ENCODE measurements around the gene SRSF9.
A peak's percentile ranks its signal among the peaks of the same experiment; 100 is the strongest.
"Not testable (repeated sequence)": the region's sequence is repeated elsewhere in the genome, so short reads cannot be mapped to it uniquely, and the experiment has no call there.

The SRSF9 gene

GRCh38 chr12:120469450-120470149, at the start of gene SRSF9:
TSS of gene SRSF9 (minus strand) at chr12:120469748. CDS start at chr12:120469609, 139 bp downstream.
- DNase-seq = peak; percentile 85

DNA sequence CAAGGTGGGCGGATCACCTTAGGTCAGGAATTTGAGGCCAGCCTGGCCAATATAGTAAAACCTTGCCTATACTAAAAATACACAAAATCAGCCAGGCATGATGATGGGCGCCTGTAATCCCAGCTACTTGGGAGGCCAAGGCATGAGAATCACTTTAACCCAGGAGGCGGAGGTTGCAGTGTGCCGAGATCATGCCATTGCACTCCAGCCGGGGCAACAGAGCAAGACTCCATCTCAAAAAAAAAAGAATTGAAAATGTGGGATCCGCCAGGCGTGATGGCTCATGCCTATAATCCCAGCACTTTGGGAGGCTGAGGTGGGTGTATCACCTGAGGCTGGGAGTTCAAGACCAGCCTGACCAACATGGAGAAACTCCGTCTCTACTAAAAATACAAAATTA, 49.8 kb upstream of the SRSF9 start:
- DNase-seq = not testable (repeated sequence)

DNA sequence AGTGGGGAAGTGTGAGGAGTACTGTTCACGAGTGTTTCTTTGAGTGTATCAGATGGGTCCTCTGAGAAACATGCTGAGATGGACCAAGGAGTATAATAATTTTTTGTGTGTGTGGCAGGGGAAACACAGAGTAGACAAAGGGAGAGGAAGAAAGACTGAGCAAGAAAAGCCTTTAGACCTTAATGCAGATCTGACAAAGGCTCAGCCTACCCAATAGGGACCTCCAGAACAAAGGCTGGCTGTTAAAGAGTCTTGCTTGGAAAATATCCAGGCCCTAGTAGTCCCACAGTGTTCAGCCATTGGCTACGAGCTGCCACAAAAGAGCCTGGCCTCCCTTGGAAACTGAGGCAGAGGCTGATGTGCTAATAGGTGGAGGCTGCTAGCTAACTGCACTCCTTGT, 45.9 kb upstream of the SRSF9 start:
- no peak for DNase-seq

DNA sequence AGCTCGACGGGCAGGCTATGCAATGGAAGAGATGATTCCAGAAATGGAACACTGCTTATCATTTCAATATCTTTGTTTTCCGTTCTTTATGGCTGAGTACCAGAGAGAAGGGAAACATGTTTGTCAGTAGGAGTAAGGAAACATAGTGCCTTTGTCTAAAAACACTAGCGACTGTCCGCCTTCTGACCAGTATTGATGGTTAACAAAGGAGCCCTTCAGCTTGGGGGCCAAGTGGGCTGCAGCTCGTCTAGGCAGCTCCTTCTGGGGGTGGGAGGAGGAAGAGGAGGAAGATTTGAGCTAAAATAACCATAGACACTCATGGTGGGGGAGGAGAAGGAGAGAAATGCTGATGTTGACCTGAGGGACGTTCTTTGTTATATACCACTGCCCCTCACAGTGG, 44.5 kb upstream of the SRSF9 start:
- DNase-seq = no peak

GRCh38 chr12:120508537-120508936, 39.0 kb upstream of the SRSF9 start:
- no peak for DNase-seq

GRCh38 chr12:120504587-120504986, 35.0 kb upstream of the SRSF9 start:
- DNase-seq = no peak

- DNase-seq = no peak
Observed at GRCh38 chr12:120500581-120500980, 31.0 kb upstream of the SRSF9 start.

- DNase-seq = no peak
Observed at GRCh38 chr12:120498870-120499515, 29.4 kb upstream of the SRSF9 start.

- no peak for DNase-seq
Observed at GRCh38 chr12:120497524-120498150, 28.1 kb upstream of the SRSF9 start.

DNA sequence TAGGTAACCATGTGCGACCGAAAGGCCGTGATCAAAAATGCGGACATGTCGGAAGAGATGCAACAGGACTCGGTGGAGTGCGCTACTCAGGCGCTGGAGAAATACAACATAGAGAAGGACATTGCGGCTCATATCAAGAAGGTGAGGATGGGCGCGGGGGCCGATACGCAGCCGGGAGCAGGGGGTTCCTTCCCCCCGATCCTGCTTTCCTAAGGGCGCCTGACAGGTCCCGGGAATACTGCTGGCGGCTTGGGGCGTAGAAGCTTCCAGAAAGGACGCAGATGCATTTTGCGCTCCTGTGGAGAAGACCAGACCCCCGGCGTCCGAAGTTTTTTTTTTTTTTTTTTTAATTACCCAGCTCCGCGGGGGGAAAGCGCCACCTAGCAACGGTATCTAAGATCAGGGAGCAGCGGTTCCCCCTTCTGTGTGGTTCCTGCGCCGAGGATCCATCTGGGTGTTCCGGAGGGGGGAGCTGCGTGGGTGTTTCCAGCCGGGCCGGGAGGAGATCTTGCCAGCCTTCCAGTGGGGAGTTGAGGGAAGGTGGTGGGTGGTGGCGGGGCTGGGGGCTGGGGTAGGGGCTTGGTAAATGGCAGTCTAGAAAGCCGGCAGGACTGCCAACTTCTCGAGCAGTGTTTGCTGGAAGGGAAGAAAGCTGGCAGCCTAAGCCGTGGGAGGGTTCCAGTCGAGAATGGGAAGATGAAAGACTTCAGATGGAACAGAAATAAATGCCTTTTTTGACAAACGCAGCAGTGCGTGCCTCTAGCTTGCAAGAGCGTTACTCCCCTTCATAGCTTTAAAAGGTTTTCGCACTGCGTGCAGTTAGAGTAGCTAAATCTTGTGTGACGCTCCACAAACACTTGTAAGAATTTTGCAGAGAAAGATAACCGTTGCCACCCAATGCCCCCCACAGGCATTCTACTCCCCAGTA, 27.1 kb upstream of the SRSF9 start:
- peak; percentile 56 for DNase-seq

DNA sequence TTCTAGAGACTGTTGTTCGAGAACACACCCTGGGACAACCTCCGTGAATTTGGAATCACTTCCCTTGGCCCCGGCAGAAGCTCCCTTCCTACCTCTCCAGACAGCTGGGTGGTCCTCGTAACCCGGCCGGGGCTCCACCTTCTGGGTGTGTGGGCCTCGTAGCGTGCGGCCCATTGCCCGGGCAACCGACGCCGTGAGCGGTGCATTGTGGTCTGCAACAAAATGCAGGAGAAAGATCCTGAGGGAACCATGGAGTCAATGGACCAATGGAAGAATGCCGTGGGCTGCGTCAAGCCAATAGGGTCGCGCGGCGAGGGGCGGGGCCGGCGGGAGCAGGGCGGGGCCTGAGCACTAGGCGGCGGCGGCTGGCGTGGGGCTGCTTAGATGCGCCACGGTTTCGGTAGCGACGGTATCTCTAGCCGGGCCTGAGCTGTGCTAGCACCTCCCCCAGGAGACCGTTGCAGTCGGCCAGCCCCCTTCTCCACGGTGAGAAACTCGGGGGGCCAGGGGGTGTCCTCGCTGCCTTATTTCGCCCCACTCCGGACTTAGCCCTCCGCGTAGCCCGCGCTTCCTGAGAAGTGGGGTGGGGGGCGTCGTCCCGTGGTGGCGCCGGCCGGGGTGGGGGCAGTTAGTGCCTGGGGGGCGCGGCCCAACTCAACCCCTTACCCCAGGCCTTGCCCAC, 26.3 kb upstream of the SRSF9 start, which contains the start of gene DYNLL1:
Gene DYNLL1, plus strand, starts transcription at position 383 of the 682 bp plus-strand sequence. CDS start 309 bp downstream, outside the sequence.
- DNase-seq = peak; percentile 91

DNA sequence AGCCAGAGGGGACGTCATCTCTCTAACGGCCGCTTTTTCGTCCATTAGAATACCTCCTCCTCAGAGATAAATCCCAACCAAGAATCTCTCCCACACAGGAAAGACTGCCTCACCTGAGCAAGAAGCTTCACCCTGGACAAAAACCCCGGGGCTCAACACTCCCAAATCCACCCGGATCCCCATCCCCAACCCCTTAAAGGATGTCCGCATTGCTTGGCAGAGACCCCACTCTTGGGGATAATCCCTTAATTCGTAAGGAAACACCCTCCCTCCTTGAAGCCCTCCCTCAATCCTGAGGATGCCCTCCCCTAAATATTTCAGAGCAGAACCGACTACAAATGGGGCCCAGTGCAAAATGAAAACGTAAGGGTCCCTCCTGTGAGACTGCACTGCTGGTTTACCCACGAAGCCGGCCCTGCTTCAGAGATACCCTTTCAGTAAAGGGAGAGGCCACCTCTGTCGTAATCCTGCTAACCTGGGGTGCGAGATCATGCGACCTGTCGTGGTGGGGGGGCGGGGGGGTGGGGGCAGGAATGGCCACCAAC, 25.7 kb upstream of the SRSF9 start:
- no peak for DNase-seq

GRCh38 chr12:120490833-120491512, 21.4 kb upstream of the SRSF9 start:
- DNase-seq = no peak

GRCh38 chr12:120490325-120490724, 20.8 kb upstream of the SRSF9 start:
- no peak for DNase-seq

- DNase-seq = no peak
Observed at GRCh38 chr12:120489018-120489417, 19.5 kb upstream of the SRSF9 start.

DNA sequence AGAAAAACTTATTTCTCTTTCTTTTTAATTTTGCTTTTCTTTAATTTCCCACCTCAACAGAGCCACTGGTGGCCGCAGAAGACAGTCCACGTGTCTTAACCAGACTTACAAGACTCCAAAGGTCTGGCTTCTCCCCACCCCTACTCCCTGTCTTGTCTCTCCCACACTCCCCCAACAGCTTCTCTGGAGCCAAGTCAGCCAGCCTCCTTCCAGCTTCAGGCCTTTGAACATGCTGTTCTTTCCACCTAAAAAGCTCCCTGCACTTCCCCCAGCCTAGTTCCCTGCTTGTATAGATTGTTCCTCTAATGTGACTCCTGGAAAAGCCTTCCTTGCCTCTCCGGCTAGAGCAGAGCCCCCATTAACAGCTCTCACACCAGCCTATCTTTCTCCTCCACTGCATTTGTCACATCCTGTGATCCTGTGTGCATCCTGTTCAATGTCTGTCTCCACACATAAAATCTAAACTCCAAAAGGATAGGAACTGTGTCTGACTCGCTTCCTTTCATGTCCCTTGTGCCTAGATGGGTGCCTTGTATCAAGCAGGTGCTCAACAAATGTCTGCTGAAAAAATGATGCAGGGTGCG, 18.6 kb upstream of the SRSF9 start:
- DNase-seq = no peak

- not testable (repeated sequence) for DNase-seq
Observed at GRCh38 chr12:120487552-120487951, 18.0 kb upstream of the SRSF9 start.

DNA sequence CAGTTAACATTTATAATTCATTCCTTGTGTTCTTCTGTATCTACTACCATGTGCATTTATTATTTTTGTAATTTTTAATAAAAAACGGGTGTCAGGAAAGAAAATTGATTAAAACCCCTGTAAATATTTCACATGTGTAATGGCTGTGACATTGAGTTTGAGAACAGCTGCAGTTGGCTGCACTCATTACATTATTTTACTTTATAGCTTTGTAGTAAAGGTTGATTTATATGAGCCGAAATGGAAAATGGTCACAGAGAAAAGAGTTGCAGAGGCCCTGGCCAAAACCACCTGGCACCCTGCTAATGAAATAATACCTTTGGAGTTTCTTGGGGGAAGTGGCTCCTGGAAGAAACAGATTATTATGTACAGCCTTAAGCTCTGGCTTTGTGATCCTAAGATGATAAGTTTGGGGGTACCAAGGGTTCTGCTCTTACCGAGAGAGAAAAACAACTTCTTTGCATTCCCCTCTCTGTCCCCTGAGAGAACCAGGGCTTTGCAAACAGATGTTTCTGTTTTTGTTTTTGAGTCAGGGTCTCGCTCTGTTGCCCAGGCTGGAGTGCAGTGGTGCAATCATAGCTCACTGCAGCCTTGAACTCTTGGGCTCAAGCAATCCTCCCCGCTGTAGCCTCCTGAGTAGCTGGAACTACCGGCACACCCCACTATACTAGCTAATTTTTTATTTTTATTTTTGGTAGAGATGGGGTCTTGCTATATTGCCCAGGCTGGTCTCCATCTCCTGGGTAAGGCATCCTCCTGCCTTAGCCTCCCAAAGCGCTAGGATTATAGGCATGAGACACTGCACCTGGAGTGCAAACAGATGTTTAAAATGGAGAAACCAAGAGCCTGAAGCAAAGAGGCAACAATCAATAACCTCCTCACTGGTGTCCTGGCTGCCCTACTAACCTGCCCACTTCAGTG, 16.7 kb upstream of the SRSF9 start:
- DNase-seq = no peak

- DNase-seq = no peak
Observed at GRCh38 chr12:120483621-120484020, 14.1 kb upstream of the SRSF9 start.

All from NCI-H748 treated with DMSO at 0.1 percent for 48 hours (cell line).